HG03565 (cell line): ENCODE measurements around the gene UBR4.

Source experiments
- ATAC-seq: cut with Tn5 transposase; IDR thresholded peaks from one replicate; pipeline ENCODE4 v1.9.1; 2021; ENCODE audit warnings: mild to moderate bottlenecking, moderate library complexity; ENCODE audit not compliant: unreplicated experiment

Gene UBR4

GRCh38 chr1:19149736-19150135 lies 60.3 kb downstream of the UBR4 start:
- no peak for ATAC-seq

- no peak for ATAC-seq
These were observed 69.6 kb downstream of the UBR4 start for GRCh38 chr1:19140465-19140864.

DNA sequence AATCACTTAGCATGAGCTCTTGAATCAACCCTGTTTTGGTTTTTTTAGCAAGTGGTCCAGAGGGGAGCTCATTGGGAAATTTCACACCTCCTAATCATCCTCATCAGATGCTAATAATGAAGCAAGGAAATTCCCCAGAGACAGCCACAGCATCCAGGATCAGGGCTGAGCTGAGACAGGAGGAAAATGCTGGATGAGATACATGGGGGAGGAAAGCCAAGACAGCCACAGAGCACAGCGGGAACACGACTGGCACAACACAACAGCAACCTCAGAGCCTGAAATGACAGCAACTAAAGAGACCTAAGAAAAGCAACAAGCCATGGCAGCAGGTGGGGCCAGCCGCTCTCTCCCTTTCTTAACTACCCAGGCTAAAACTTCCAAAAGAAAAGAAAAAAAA lies 70.4 kb downstream of the UBR4 start:
- ATAC-seq: no peak

DNA sequence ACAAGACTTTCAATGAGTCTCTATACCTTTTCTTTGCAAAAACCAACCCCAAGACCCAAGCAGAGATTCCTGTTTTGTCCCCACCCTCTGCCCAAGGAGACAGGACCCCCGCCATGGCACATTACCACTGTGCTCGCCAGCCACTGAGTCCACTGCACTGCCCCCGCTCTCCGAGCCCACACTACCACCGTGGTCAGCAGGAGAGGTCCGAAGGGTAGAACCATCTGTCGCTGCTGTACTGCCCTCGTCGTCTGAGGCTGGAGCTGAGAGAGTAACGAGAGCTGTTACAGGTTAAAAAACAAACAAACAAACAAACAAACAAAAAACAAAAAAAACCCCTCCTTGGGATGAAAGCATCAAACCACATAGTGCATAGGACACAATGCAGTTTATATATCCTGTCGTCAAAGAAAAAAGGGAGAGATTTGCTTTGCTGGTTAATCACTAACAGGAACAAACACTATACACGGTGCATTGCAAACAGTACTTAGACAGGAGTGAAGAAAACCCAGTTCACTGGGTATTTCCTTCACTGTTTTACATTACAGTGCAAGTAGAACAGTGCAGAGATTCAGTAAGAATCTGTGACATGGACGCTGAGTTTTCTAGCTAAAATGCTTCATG lies 71.0 kb downstream of the UBR4 start:
- ATAC-seq: no peak

DNA sequence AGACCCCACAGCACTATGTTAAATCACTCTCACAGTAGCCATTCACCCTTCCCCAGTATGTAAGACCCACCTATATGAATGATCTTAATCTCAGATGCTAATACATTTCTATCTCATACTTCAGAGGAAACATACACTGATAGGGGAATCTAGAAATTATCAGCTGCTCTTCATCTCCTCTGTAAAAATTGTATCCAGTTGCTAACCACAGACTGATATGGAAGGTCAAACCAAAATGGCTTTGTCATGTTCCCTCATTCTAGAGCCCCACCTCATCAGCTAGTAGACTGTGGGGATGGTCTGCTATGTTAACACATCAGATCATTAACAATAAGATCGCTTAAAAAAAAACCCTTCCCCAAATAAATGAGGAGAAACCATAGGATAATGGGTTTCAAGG lies 71.7 kb downstream of the UBR4 start:
- ATAC-seq: no peak

GRCh38 chr1:19137158-19137557 lies 72.9 kb downstream of the UBR4 start:
- ATAC-seq: no peak

DNA sequence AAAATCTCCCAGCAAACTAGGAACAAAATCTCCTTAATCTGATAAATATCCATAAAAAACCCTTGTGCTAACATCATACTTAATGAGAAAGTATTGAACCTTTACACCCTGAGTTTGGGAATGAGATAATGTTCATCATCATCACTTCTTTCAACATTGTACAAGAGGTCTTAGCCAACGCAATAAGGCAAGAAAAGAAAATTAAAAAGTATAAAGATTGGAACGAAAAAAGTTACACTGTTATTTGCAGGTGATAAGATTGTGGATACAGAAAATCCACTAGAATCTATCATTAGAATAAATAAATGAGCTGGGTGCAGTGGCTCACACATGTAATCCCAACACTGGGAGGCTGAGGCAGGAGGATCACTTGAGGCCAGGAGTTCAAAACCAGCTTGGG lies 76.7 kb downstream of the UBR4 start:
- no peak for ATAC-seq

- no peak for ATAC-seq
These were observed 79.6 kb downstream of the UBR4 start for GRCh38 chr1:19130468-19130867.

- no peak for ATAC-seq
These were observed 81.0 kb downstream of the UBR4 start for GRCh38 chr1:19128968-19129514.

GRCh38 chr1:19124273-19124672 lies 85.8 kb downstream of the UBR4 start:
- no peak for ATAC-seq

GRCh38 chr1:19123837-19124236 lies 86.2 kb downstream of the UBR4 start:
- ATAC-seq: no peak

DNA sequence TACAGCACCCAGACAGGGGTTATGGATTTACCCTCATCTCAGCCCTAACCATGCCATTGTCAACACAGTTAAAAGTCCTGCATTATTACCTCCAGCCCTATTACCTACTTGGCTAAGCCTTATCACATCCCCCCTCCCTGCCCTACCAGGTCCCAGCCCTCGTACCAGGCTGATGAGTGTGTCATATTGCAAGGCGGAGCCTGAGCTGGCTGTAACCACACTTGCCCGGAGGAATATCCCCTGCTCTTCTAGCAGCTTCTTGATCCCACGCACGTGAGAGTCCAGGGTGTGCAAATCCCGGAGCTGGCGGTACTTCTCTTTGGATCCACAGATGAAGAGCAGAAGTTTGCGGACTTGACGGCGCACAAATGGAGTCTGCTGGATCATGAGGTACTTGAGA lies 87.4 kb downstream of the UBR4 start:
- ATAC-seq: no peak

GRCh38 chr1:19121192-19121591 lies 88.9 kb downstream of the UBR4 start:
- ATAC-seq: no peak

DNA sequence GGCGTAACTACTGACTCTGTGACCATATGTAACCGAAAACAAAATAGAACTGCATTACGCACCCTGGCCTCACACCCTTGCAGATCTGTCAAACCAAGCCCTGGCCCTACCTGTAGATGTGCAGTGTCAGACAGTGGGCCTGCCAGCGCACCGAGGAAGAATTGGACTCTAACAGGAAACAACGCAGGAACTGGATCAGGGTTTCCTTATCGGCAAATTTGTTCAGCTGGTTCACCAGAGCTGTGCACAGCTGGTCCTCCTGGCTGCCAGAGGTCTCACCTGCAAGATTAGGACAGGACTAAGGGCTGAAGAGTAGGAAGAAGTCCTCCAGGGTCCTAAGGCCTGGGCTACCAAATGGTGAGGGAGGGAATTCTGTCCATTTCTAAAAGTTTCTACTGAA lies 90.0 kb downstream of the UBR4 start:
- ATAC-seq: no peak

GRCh38 chr1:19115082-19115808 lies 94.8 kb downstream of the UBR4 start:
- no peak for ATAC-seq

DNA sequence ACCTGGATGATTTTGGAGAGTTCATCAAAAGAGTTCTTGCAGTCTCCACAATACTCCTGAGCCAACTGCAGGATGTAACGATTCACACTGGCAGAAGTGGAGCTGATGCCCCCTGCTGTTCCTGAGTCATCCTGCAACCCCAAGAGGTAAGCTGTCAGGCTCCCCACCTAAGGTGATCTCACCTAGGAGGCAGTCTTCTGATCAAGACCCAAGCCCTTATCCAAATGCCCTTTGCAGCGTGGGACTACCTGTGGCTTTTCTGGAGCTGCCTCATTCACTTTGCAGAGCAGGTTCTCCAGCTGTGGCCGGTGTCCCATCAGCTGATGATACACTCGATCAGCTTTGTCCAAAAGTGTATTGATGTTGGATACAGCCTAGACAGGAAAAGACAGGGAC lies 96.4 kb downstream of the UBR4 start:
- ATAC-seq: no peak

DNA sequence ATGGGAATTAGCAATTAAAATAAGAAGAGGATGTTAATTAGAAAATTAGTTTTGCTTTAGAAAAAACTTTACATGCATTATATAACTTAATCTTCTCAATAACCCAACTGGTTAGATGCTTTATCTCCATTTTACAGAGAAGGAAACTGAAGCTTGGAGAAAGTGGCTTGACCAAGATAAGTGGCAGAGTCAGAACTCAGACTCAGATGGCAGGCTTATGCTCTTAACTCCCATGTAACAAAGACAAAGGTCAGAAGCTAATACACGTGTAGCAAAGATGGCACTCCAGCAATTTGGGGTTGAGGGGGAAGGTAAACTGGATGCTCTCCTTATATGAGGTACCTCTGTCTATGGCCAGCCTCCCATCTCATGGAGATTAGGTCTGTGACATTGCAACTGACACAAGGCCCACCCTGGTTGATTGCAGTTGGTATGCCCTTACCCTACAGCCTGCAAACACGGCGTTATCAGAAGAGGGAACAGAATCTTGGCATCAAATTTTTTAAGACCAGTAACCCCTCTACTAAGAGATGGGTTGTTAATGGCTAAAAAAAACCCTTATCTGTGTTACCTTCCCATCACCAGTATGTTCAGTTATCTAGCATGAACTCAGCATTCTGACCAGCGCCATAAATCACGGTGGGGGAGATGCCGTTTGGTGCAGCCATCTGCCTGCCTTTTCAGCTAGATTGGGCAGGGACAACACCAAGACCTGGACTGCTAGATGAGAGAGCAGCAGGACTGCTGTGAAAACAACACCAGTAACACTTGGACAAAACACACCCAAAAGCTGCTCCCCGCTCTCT lies 97.0 kb downstream of the UBR4 start:
- no peak for ATAC-seq

DNA sequence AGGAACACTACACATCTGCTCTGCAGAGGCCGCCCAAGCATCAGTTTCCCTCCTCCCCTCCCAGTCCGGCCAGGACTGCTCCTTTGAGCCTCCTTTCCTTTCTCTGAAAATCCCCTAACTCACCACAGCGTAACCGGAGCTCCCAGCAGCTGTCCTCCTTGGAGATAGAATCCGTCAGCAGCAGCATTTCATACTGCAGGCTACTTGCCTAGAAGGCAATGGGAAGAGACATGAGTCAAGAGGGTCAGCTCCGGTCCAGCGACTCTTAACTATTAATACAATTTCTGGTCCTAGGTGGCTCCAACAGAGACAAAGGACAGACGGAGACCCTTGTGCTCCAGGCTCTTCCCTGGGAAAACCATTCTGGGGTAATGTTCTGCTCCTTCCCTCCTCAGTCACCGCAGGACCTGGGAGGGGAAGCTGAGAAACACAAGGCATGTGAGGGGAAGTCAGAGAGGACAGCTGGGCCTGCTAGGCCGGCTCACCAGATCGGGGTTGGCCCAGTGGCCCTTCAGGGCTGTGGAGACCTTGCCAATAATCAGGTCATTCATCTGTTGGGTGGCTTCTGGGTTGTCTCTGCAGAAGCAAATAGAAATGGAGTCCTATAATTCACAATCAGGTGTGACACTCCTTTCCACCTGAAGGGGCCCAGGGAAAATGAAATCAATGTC lies 99.7 kb downstream of the UBR4 start:
- ATAC-seq: no peak

- no peak for ATAC-seq
These were observed 100.5 kb downstream of the UBR4 start for GRCh38 chr1:19109545-19109944.

- no peak for ATAC-seq
These were observed 108.8 kb downstream of the UBR4 start for GRCh38 chr1:19101244-19101643.

GRCh38 chr1:19100028-19100427 lies 110.0 kb downstream of the UBR4 start:
- ATAC-seq: no peak
